Measurements from ENCODE around the gene ATXN2. TPM values are rescaled to one million over a fixed set of nuclear protein-coding genes. Genes with fewer than 3 reads are reported as not detected.
"Not testable (repeated sequence)": the region's sequence is repeated elsewhere in the genome, so short reads cannot be mapped to it uniquely, and the experiment has no call there.

Gene ATXN2
- total RNA-seq, 1 donor from 2014 or later, result 25.0 TPM

DNA sequence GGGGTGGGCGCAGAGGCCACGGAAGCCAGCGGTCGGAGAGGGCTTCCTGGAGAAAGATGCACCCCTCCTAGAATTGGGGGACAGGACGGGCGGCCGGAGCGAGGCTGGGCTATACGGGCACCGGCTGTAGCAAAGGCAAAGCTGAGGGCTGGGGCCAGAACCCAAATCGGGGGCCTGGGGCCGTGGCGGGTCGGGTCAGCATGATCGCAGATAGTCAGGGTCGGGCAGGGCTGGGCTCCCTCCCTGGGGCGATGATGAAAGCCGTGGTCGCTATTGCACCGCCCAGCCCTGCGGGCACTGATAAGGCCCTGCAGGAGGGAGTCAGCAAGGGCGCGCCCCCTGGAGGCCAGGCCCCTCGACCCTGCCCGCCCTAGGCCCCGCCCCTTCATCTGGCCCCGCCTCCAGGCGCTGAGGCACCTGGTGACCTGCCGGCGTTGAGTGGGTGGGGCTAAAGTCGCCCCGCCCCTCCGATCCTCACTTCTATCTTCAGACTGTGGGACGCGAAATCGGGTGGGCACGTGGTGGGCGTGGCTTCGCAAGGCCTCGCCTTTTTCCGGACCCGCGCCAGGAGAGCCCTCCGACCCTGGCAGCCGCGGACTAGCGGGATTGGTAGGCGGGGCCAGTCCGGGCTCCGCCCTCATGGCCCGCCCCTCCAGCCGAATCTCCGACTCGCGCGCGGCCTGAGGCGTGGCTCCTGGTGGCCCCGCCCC is 193.8 kb downstream of the ATXN2 start:
- no peaks in the 10 kb centered on the region for H3K27me3 ChIP-seq
- no peaks in the 10 kb centered on the region for H3K9me3 ChIP-seq
- H3K36me3 ChIP-seq, result no peaks in the 10 kb centered on the region
- H3K27ac ChIP-seq, result peak overlapping the region; percentile 72 to 91
- peaks cover 10 to 33% of the 10 kb centered on the region in 2 donors for H3K4me1 ChIP-seq
- TF ChIP-seq, protein P1, sequence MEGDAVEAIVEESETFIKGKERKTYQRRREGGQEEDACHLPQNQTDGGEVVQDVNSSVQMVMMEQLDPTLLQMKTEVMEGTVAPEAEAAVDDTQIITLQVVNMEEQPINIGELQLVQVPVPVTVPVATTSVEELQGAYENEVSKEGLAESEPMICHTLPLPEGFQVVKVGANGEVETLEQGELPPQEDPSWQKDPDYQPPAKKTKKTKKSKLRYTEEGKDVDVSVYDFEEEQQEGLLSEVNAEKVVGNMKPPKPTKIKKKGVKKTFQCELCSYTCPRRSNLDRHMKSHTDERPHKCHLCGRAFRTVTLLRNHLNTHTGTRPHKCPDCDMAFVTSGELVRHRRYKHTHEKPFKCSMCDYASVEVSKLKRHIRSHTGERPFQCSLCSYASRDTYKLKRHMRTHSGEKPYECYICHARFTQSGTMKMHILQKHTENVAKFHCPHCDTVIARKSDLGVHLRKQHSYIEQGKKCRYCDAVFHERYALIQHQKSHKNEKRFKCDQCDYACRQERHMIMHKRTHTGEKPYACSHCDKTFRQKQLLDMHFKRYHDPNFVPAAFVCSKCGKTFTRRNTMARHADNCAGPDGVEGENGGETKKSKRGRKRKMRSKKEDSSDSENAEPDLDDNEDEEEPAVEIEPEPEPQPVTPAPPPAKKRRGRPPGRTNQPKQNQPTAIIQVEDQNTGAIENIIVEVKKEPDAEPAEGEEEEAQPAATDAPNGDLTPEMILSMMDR (IDR thresholded peaks at IDR 0.05), result peak; percentile 40 to 61 (median 53)
- DNase-seq (ENCODE audit: low spot score in 2 of 2), result peak; percentile 90 to 96
- peak overlapping the region; percentile 83 to 90 for H3K4me3 ChIP-seq
- intact Hi-C loops (cut with DNase I), result loop anchor here (2.0 kb wide), 1 partner anchor 37 kb away; the partner anchor contains the start of gene PHETA1

- TF ChIP-seq, protein P1 (IDR thresholded peaks at IDR 0.05), result no peak
- intact Hi-C loops (cut with DNase I), result loop anchor here (2.0 kb wide), 1 partner anchor 36 kb away; the partner anchor contains the start of gene PHETA1
- Histone ChIP-seq H3K27me3 (no peaks in the 10 kb centered on the region), H3K36me3 (no peaks in the 10 kb centered on the region), H3K4me3 (peak overlapping the region; percentile 83 to 90), H3K27ac (peak overlapping the region; percentile 77 to 91), H3K4me1 (peaks cover 2 to 25% of the 10 kb centered on the region in 2 donors), H3K9me3 (no peaks in the 10 kb centered on the region)
- DNase-seq (ENCODE audit: low spot score in 2 of 2), result peak in 1 of 2 donors; percentile 78
Measured at GRCh38 chr12:111404362-111405148, 194.6 kb downstream of the ATXN2 start.

GRCh38 chr12:111402490-111402824 is 196.7 kb downstream of the ATXN2 start:
- H3K27me3 ChIP-seq; intact Hi-C loops (cut with DNase I); H3K9me3 ChIP-seq; DNase-seq (ENCODE audit: low spot score in 2 of 2); H3K36me3 ChIP-seq: not testable (repeated sequence)
- peak overlapping the region in 1 of 2 donors; percentile 42 for H3K4me3 ChIP-seq
- H3K27ac ChIP-seq, result peak overlapping the region; percentile 77 to 91
- H3K4me1 ChIP-seq, result peaks cover 0 to 13% of the 10 kb centered on the region in 2 donors

Other genes with a start within 250 kb of the ATXN2 start
- gene PHETA1, start 230.2 kb downstream of the ATXN2 start, total RNA-seq, result 12.9 TPM
- 124 TPM for gene SH2B3, start 193.4 kb downstream of the ATXN2 start, total RNA-seq
- gene BRAP, start 86.6 kb upstream of the ATXN2 start, total RNA-seq, result 6.2 TPM
- gene ACAD10, start 86.7 kb upstream of the ATXN2 start, total RNA-seq, result 32.0 TPM
- gene ALDH2, start 167.6 kb upstream of the ATXN2 start, total RNA-seq, result 66.4 TPM
- gene MAPKAPK5, start 242.9 kb upstream of the ATXN2 start, total RNA-seq, result 6.4 TPM